Effector memory CD4-positive, alpha-beta T cell (primary cell): Measurements from ENCODE around the gene STRIT1.

Experiments
- DNase-seq, 3 donors: peaks; one replicate each; pipeline ENCODE4 v3.0.0-alpha.2; 2020
- H3K27ac ChIP-seq: 2 replicates; pipeline ENCODE4 v1.7.0; 2013; ENCODE audit warnings: mild to moderate bottlenecking, low read length, moderate library complexity; ENCODE audit not compliant: insufficient read depth, poor library complexity, severe bottlenecking
- H3K27me3 ChIP-seq: replicated peaks from 2 replicates; pipeline ENCODE4 v1.7.0; 2013; ENCODE audit warnings: mild to moderate bottlenecking, low read length; ENCODE audit not compliant: insufficient read depth, control insufficient read depth, poor library complexity, severe bottlenecking
- H3K36me3 ChIP-seq: 2 replicates; pipeline ENCODE4 v1.7.0; 2013; ENCODE audit warnings: mild to moderate bottlenecking, low read length, moderate library complexity; ENCODE audit not compliant: control insufficient read depth, insufficient read depth
- H3K4me1 ChIP-seq: 2 replicates; pipeline ENCODE4 v1.7.0; 2013; ENCODE audit warnings: low read length, mild to moderate bottlenecking; ENCODE audit not compliant: control insufficient read depth, insufficient read depth, poor library complexity, severe bottlenecking
- H3K4me3 ChIP-seq: 2 replicates; pipeline ENCODE4 v1.7.0; 2013; ENCODE audit warnings: low read length, low read depth, mild to moderate bottlenecking; ENCODE audit not compliant: insufficient read depth, poor library complexity, severe bottlenecking
- H3K9me3 ChIP-seq: 2 replicates; pipeline ENCODE4 v1.7.0; 2013; ENCODE audit warnings: mild to moderate bottlenecking, low read length, moderate library complexity; ENCODE audit not compliant: control insufficient read depth

The STRIT1 gene

DNA sequence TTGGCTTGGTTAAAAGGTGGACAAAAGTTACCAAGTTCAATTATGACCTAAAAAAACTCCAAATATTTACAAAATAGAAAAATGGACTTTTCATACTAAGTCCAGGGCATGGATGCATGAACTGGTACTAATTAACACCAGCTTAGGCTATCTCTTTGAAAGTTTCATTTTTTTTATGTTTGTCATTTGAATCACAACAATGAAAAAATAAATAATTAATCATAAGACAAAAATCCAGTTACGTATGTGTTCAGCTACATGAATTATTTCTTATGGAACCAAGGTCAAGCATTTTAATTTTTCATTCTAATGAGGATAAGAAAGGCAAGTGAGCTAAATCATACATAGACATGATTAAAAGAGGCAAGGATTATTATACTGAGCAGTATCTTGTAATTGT lies 23.7 kb upstream of the STRIT1 start:
- no peak for DNase-seq
- no peaks in the 10 kb centered on the region for H3K4me1 ChIP-seq
- no peaks in the 10 kb centered on the region for H3K9me3 ChIP-seq
- no peak overlapping the region for H3K27ac ChIP-seq
- H3K4me3 ChIP-seq: no peak overlapping the region
- H3K36me3 ChIP-seq: no peaks in the 10 kb centered on the region
- no peaks in the 10 kb centered on the region for H3K27me3 ChIP-seq

DNA sequence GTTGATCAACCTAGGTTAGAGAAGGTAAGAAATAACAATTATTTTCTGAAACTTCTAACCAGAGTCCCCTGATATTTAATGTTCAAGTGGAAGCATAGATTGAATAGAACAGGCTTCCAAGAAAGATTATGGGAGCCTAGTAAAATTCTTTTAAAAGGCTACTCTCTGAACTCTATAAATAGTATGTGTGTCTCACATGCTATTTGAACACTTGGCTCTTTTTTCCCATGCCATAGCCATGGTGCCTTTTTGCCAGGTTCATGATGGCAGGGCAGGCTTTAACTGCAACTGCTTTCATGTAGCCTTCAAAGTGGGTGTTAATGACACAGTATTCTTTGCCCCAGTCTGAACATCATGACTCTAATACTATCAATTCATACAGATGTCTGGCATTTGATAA lies 22.9 kb upstream of the STRIT1 start:
- Histone ChIP-seq H3K4me3 (no peak overlapping the region), H3K36me3 (no peaks in the 10 kb centered on the region), H3K27me3 (no peaks in the 10 kb centered on the region), H3K4me1 (no peaks in the 10 kb centered on the region), H3K9me3 (no peaks in the 10 kb centered on the region), H3K27ac (no peak overlapping the region)
- DNase-seq: no peak

DNA sequence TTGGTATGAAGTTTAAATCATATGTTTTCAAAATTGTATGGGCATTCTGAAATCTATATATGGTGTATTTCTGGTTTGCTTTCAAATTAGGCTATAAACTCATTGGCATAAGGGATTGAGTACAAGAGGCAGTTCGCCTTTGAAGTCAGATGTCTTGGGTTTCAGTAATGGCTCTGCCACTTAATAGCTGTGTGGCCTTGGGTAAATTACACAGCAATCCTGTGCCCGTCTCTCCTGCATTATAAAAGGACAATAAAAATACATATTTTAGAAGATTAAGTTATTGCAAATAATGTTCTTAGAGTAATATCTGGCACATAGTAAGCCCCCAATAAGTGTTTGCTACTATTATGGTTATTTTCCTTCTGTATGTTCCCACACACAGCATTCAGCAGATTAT lies 20.4 kb upstream of the STRIT1 start:
- H3K9me3 ChIP-seq: no peaks in the 10 kb centered on the region
- no peak overlapping the region for H3K27ac ChIP-seq
- H3K4me3 ChIP-seq: no peak overlapping the region
- H3K4me1 ChIP-seq: no peaks in the 10 kb centered on the region
- H3K27me3 ChIP-seq: no peaks in the 10 kb centered on the region
- H3K36me3 ChIP-seq: no peaks in the 10 kb centered on the region
- no peak for DNase-seq

DNA sequence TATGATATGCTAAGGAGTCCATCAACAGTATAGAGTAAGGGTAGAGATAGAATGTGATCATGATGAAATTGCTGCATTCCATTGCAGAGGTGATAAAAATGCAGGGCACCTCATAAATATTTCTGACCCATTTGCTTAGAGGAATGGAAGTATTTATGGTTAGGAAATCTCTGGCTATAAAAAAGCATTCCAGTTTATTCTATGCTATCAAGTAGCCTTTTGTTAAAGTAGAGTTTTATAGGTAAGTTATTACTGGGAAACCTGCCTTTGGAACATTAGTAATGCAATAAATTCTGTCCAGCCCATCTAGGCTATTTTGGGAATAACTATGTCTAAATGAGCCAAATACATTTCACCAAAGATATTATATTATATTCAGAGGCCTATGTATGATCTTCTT lies 19.8 kb upstream of the STRIT1 start:
- Histone ChIP-seq H3K4me3 (no peak overlapping the region), H3K27ac (no peak overlapping the region), H3K36me3 (no peaks in the 10 kb centered on the region), H3K9me3 (no peaks in the 10 kb centered on the region), H3K27me3 (no peaks in the 10 kb centered on the region), H3K4me1 (no peaks in the 10 kb centered on the region)
- DNase-seq: no peak

- H3K9me3 ChIP-seq: no peaks in the 10 kb centered on the region
- no peak for DNase-seq
- H3K27ac ChIP-seq: no peak overlapping the region
- H3K27me3 ChIP-seq: no peaks in the 10 kb centered on the region
- H3K4me3 ChIP-seq: no peak overlapping the region
- H3K36me3 ChIP-seq: no peaks in the 10 kb centered on the region
- H3K4me1 ChIP-seq: no peaks in the 10 kb centered on the region
These were observed 19.3 kb upstream of the STRIT1 start for GRCh38 chr3:155312781-155313180.

- Histone ChIP-seq H3K27me3 (no peaks in the 10 kb centered on the region), H3K27ac (no peak overlapping the region), H3K4me3 (no peak overlapping the region), H3K9me3 (no peaks in the 10 kb centered on the region), H3K4me1 (no peaks in the 10 kb centered on the region), H3K36me3 (no peaks in the 10 kb centered on the region)
- no peak for DNase-seq
These were observed 16.1 kb upstream of the STRIT1 start for GRCh38 chr3:155309581-155309980.

- Histone ChIP-seq H3K27ac (no peak overlapping the region), H3K9me3 (no peaks in the 10 kb centered on the region), H3K4me3 (no peak overlapping the region), H3K27me3 (no peaks in the 10 kb centered on the region), H3K4me1 (no peaks in the 10 kb centered on the region), H3K36me3 (no peaks in the 10 kb centered on the region)
- DNase-seq: no peak
These were observed 15.3 kb upstream of the STRIT1 start for GRCh38 chr3:155308831-155309230.

DNA sequence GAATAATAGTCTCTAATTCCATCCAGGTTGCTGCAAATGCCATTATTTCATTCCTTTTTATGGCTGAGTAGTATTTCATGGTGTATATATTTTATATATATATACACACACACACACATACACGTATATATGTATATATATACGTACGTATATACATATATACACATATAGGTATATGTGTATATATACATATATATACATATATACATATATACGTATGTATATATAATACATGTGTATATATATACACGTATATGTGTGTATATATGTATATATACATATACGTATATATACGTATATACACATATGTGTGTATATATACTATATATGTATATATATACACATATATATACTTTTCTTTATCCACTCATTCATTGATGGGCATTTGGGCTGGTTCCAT lies 13.7 kb upstream of the STRIT1 start:
- Histone ChIP-seq H3K27me3 (no peaks in the 10 kb centered on the region), H3K4me1 (no peaks in the 10 kb centered on the region), H3K36me3 (no peaks in the 10 kb centered on the region), H3K27ac (no peak overlapping the region), H3K9me3 (no peaks in the 10 kb centered on the region), H3K4me3 (no peak overlapping the region)
- DNase-seq: no peak

GRCh38 chr3:155304394-155304793 lies 10.9 kb upstream of the STRIT1 start:
- no peak for DNase-seq
- Histone ChIP-seq H3K9me3 (no peaks in the 10 kb centered on the region), H3K4me1 (no peaks in the 10 kb centered on the region), H3K36me3 (no peaks in the 10 kb centered on the region), H3K27me3 (no peaks in the 10 kb centered on the region), H3K4me3 (no peak overlapping the region), H3K27ac (no peak overlapping the region)

GRCh38 chr3:155303540-155304097 lies 10.1 kb upstream of the STRIT1 start:
- no peak for DNase-seq
- Histone ChIP-seq H3K4me1 (no peaks in the 10 kb centered on the region), H3K36me3 (no peaks in the 10 kb centered on the region), H3K9me3 (no peaks in the 10 kb centered on the region), H3K27ac (no peak overlapping the region), H3K27me3 (no peaks in the 10 kb centered on the region), H3K4me3 (no peak overlapping the region)

GRCh38 chr3:155302891-155303290 lies 9.4 kb upstream of the STRIT1 start:
- Histone ChIP-seq H3K9me3 (no peaks in the 10 kb centered on the region), H3K27me3 (no peaks in the 10 kb centered on the region), H3K36me3 (no peaks in the 10 kb centered on the region), H3K27ac (no peak overlapping the region), H3K4me1 (no peaks in the 10 kb centered on the region), H3K4me3 (no peak overlapping the region)
- no peak for DNase-seq
